Measurements from ENCODE around the gene PAX7.

DNA sequence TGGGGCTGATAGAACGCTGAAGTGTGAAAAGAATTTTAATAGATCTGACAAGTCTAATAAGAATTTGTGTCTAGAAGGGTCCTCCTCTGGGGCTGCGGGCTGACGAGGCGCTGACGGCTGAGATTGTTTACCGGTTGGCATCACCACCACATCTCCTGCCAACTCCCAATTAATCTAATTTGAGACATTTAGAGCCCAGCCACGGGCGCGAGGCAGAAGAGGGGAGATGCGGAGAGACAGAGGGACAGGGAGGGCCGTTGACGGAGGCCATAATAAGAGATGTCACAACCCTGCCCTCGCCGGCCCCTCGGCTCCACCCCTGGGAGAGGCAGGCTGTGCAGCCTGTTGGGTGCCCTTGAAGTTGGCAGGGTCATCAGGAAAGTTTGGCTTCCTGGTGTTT lies 109.3 kb downstream of the PAX7 start:
- TF ChIP-seq REST (IDR thresholded peaks at IDR 0.05; ENCODE audit: insufficient read depth in 1 of 2, low read depth in 2 of 2, low read length in 2 of 2) (no peak), POLR2AphosphoS5 (IDR thresholded peaks at IDR 0.05; ENCODE audit: low read depth, low read length) (no peak), SIN3A (IDR thresholded peaks at IDR 0.05; ENCODE audit: borderline replicate concordance, insufficient read depth, low read length) (no peak), TAF1 (IDR thresholded peaks at IDR 0.05; ENCODE audit: borderline replicate concordance, insufficient read depth, low read length) (no peak), FOXP2 (optimal IDR thresholded peaks at IDR 0.05; ENCODE audit: borderline replicate concordance, extremely low read depth, extremely low read length, insufficient read depth) (no peak)

Data from PFSK-1 (cell line).